ENCODE results near the gene DUSP9. TPM values are rescaled to one million over a fixed set of nuclear protein-coding genes. Genes with fewer than 3 reads are reported as not detected.

DUSP9 gene
- total RNA-seq, 1 experiment from 2014 or later: 0.92 TPM

DNA sequence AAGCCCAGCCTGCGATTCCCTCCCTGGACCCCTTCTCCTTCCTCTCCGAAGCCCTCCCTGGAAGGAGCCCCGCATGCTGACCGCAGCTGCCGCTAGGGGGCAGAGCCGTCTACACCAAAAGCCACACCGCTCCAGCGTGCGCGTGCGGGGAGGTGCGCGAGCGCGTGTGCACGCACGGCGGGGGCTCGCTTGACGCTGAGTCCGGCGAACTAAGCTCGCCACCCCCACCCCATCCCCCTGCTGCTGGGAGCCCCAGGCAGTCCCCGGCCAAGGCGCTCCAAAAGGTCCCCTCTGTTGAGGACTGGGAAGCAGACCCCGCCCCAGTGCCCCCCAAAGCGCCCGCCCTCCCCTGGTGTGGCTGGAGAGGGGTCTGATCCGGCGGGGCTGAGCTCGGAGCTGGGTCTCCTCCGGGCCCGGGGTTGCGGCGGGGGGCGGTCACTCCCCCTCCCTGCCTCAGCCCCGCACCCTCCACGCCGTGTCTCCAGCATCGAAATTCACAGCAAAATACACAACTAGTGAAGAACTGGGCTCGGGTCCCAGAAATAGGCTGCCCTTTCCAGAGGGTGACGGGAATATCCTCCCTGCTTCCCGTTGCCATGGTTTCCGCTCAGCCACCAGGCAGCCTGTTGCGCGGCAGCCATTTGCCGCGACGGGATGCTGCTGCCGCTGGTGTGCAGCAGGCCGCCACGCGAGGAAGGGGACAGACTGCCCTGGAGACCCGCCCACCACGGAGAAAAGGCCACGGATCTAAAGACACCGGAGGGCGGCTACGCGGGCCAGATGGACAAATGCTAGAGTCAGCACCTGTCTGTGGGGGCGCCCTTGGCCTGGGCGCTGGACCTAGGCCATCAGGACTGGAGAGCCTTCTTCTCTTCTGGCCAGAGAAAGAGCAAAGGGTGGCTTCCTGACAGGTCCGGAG lies 36.8 kb upstream of the DUSP9 start:
- no peak for TF ChIP-seq EZH2 (IDR thresholded peaks at IDR 0.05; ENCODE audit: borderline replicate concordance, low read depth, low read length, poor library complexity, severe bottlenecking)
- TF ChIP-seq, protein P1, sequence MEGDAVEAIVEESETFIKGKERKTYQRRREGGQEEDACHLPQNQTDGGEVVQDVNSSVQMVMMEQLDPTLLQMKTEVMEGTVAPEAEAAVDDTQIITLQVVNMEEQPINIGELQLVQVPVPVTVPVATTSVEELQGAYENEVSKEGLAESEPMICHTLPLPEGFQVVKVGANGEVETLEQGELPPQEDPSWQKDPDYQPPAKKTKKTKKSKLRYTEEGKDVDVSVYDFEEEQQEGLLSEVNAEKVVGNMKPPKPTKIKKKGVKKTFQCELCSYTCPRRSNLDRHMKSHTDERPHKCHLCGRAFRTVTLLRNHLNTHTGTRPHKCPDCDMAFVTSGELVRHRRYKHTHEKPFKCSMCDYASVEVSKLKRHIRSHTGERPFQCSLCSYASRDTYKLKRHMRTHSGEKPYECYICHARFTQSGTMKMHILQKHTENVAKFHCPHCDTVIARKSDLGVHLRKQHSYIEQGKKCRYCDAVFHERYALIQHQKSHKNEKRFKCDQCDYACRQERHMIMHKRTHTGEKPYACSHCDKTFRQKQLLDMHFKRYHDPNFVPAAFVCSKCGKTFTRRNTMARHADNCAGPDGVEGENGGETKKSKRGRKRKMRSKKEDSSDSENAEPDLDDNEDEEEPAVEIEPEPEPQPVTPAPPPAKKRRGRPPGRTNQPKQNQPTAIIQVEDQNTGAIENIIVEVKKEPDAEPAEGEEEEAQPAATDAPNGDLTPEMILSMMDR (conservative IDR thresholded peaks at IDR 0.05; ENCODE audit: low read depth, low read length): peak; percentile 85
- no peaks in the 10 kb centered on the region for H3K9me3 ChIP-seq (ENCODE audit: low read depth, low read length, poor library complexity, severe bottlenecking)
- peaks cover 31% of the 10 kb centered on the region for H3K27me3 ChIP-seq (replicated peaks; ENCODE audit: insufficient read depth, low read depth, low read length, poor library complexity)
- peak overlapping the region; percentile 35 for H3K4me3 ChIP-seq (ENCODE audit: low read depth, low read length, poor library complexity, severe bottlenecking)
- ChIA-PET CTCF (interaction anchor here (0.7 to 1.2 kb wide), 3 partner anchors 11 to 59 kb away, joined by 3 to 5 read pairs (median 5); no protein-coding TSS in a partner anchor), POLR2A (ENCODE audit: low non-redundant PET) (no interaction called here)
- DNase-seq (ENCODE audit: low spot score): peak; percentile 80
- intact Hi-C loops (cut with micrococcal nuclease; ENCODE audit: unreplicated experiment): loop anchor here (1.0 kb wide), 2 partner anchors 52 to 57 kb away; no protein-coding TSS in a partner anchor
- H3K4me1 ChIP-seq (ENCODE audit: insufficient read depth, low read length, poor library complexity, severe bottlenecking): no peaks in the 10 kb centered on the region
- H3K27ac ChIP-seq (ENCODE audit: low read depth, low read length, poor library complexity, severe bottlenecking): no peak overlapping the region
- no TSS peak for BruUV-seq (replicated peaks)
- no peaks in the 10 kb centered on the region for H3K36me3 ChIP-seq (ENCODE audit: insufficient read depth, low read length, poor library complexity, severe bottlenecking)

DNA sequence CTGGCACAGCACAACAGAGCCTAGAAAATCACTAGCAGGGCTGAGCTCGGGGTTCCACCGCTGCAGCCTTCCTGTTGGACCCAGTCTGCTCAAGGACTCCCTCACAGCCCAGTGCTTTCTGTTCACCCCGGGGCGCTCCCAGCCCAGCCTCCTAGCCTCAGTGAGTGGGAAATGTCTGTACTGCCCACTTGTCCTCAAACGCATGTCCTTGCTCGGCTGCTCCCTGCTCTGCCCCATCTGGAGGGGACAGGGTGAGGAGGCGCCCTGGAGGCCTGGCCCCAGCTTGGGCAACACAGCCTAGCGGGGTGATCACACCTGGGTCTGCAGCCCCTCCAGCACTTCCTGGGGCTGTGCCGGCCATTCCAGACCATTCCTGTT lies 36.2 kb upstream of the DUSP9 start:
- no peaks in the 10 kb centered on the region for H3K36me3 ChIP-seq (ENCODE audit: insufficient read depth, low read length, poor library complexity, severe bottlenecking)
- no peak overlapping the region for H3K4me3 ChIP-seq (ENCODE audit: low read depth, low read length, poor library complexity, severe bottlenecking)
- no peak overlapping the region for H3K27ac ChIP-seq (ENCODE audit: low read depth, low read length, poor library complexity, severe bottlenecking)
- BruUV-seq (replicated peaks): no TSS peak
- no peak for TF ChIP-seq EZH2 (IDR thresholded peaks at IDR 0.05; ENCODE audit: borderline replicate concordance, low read depth, low read length, poor library complexity, severe bottlenecking)
- TF ChIP-seq, protein P1 (conservative IDR thresholded peaks at IDR 0.05; ENCODE audit: low read depth, low read length): no peak
- peaks cover 37% of the 10 kb centered on the region for H3K27me3 ChIP-seq (replicated peaks; ENCODE audit: insufficient read depth, low read depth, low read length, poor library complexity)
- DNase-seq (ENCODE audit: low spot score): no peak
- intact Hi-C loops (cut with micrococcal nuclease; ENCODE audit: unreplicated experiment): loop anchor here (1.0 kb wide), 1 partner anchor 56 kb away; no protein-coding TSS in a partner anchor
- CTCF ChIA-PET: no interaction called here
- POLR2A ChIA-PET (ENCODE audit: low non-redundant PET): no interaction called here
- H3K9me3 ChIP-seq (ENCODE audit: low read depth, low read length, poor library complexity, severe bottlenecking): no peaks in the 10 kb centered on the region
- no peaks in the 10 kb centered on the region for H3K4me1 ChIP-seq (ENCODE audit: insufficient read depth, low read length, poor library complexity, severe bottlenecking)

DNA sequence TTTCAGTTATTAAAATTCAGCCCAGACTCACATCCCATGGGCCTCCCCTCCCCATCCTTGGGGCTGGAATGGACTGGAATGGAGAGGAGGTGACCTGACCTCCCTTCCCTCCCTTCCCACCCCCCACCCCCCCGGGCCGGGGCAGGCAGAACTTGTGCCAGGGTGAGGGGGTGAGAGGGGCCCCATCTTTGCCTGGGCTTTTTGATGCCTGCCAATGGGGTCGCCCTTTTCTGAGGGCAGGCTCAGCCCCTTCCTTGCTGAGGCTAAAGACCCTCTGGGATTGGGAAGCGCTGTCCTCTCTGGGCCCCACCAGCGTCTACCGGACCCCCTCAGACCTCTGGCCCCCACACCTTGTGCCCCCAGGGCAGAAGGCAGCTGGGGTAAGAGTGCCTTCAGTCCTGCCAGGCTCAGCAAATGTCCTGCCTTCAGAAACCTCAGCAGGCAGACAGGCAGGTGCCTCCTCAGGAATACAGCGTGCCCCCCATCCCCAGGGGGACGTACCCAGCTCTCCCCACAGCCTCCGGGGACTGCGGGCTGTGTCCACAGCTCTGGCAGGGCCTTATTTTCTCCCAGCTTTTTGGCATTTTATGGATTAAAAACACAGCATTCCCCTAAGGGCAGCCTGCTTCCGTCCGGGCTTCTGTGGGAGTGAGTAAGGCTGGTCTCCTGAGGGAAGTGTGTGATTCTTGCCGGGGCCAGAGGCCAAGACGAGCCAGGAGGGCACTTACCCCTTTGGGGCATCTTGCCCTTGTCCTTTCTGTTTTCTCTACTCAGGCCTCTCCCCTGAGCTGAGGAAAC lies 35.5 kb upstream of the DUSP9 start:
- intact Hi-C loops (cut with micrococcal nuclease; ENCODE audit: unreplicated experiment): no loop called here
- BruUV-seq (replicated peaks): no TSS peak
- H3K4me3 ChIP-seq (ENCODE audit: low read depth, low read length, poor library complexity, severe bottlenecking): no peak overlapping the region
- no peak overlapping the region for H3K27ac ChIP-seq (ENCODE audit: low read depth, low read length, poor library complexity, severe bottlenecking)
- no peaks in the 10 kb centered on the region for H3K9me3 ChIP-seq (ENCODE audit: low read depth, low read length, poor library complexity, severe bottlenecking)
- ChIA-PET POLR2A (ENCODE audit: low non-redundant PET) (interaction anchor here (0.7 kb wide), 1 partner anchor 135 kb away, joined by 9 read pairs; no protein-coding TSS in a partner anchor), CTCF (no interaction called here)
- no peaks in the 10 kb centered on the region for H3K36me3 ChIP-seq (ENCODE audit: insufficient read depth, low read length, poor library complexity, severe bottlenecking)
- peaks cover 44% of the 10 kb centered on the region for H3K27me3 ChIP-seq (replicated peaks; ENCODE audit: insufficient read depth, low read depth, low read length, poor library complexity)
- no peak for DNase-seq (ENCODE audit: low spot score)
- TF ChIP-seq EZH2 (IDR thresholded peaks at IDR 0.05; ENCODE audit: borderline replicate concordance, low read depth, low read length, poor library complexity, severe bottlenecking): no peak
- TF ChIP-seq, protein P1 (conservative IDR thresholded peaks at IDR 0.05; ENCODE audit: low read depth, low read length): no peak
- H3K4me1 ChIP-seq (ENCODE audit: insufficient read depth, low read length, poor library complexity, severe bottlenecking): no peaks in the 10 kb centered on the region

All from A673 (cell line).